B cell (primary cell): ENCODE results near the gene NAA80. TPM values are rescaled to one million over a fixed set of nuclear protein-coding genes. Genes with fewer than 3 reads are reported as not detected.

Experiments used
- ATAC-seq: fragments of 200-7000 bp; cut with Tn5 transposase; one replicate; pipeline ENCODE4 v1.10.0; 2021; ENCODE audit warnings: low read depth, mild to moderate bottlenecking, moderate number of reproducible peaks, moderate library complexity
- CTCF ChIA-PET: fragments of 350-600 bp; sonication (Branson Sonifier 250); formaldehyde crosslinking; loops from one replicate; lab custom pipeline; 2021; ENCODE audit warnings: antibody characterized with exemption, inconsistent platforms; lab: Charles Lee
- POLR2A ChIA-PET: fragments of 350-600 bp; sonication (Branson Sonifier 250); formaldehyde crosslinking; loops from one replicate; lab custom pipeline; 2021; ENCODE audit warnings: antibody characterized with exemption; lab: Charles Lee
- DNase-seq: peaks from one replicate; pipeline ENCODE4 v3.0.0; 2013
- H2AFZ ChIP-seq: 2 replicates; pipeline ENCODE4 v1.6.1; 2012; ENCODE audit warnings: mild to moderate bottlenecking, low read depth, low read length; ENCODE audit not compliant: insufficient read depth, poor library complexity, severe bottlenecking
- H3K27ac ChIP-seq, 2 donors: 1 replicate in 1 of 2; 2 replicates in 1 of 2; pipeline ENCODE4 v1.5.1; 2012 to 2013; ENCODE audit warnings: low read length in 2 of 2, mild to moderate bottlenecking in 2 of 2, moderate library complexity in 1 of 2
- H3K27me3 ChIP-seq, 4 experiments: fragments of 200-600 bp in 1 of 4; sonication (generic) in 1 of 4; replicated peaks in 1 of 4; 1 replicate in 2 of 4; 2 replicates in 2 of 4; pipeline versions ENCODE4 v1.6.1 to v1.7.0; 2013 to 2016; ENCODE audit warnings: low read length in 3 of 4, mild to moderate bottlenecking in 2 of 4, mixed read lengths in 1 of 4, moderate library complexity in 1 of 4; ENCODE audit not compliant: insufficient read depth in 4 of 4, control insufficient read depth in 3 of 4; ENCODE audit errors: control extremely low read depth in 1 of 4
- H3K36me3 ChIP-seq, 2 experiments: replicated peaks in 1 of 2; 1 replicate in 1 of 2; 2 replicates in 1 of 2; pipeline versions ENCODE4 v1.6.1 to v1.7.1; 2013; ENCODE audit warnings: low read length in 1 of 2; ENCODE audit not compliant: insufficient read depth in 2 of 2, control insufficient read depth in 1 of 2; ENCODE audit errors: control extremely low read depth in 1 of 2, extremely low read depth in 1 of 2
- H3K4me1 ChIP-seq, 2 donors: fragments of 200-600 bp in 1 of 2; sonication (generic) in 1 of 2; 1 replicate in 1 of 2; 2 replicates in 1 of 2; pipeline versions ENCODE4 v1.5.1 to v1.6.1; 2013 to 2017; ENCODE audit warnings: low read length in 2 of 2; ENCODE audit not compliant: control insufficient read depth in 2 of 2, insufficient read depth in 2 of 2
- H3K4me2 ChIP-seq: replicated peaks from 2 replicates; pipeline ENCODE3; 2012; ENCODE audit warnings: mild to moderate bottlenecking, low read depth, low read length; ENCODE audit not compliant: poor library complexity, severe bottlenecking
- H3K4me3 ChIP-seq, 5 experiments: fragments of 200-600 bp in 1 of 5; sonication (generic) in 1 of 5; 1 replicate in 3 of 5; 2 replicates in 2 of 5; pipeline versions ENCODE4 v1.5.1 to v1.7.0; 2011 to 2016; ENCODE audit warnings: low read length in 4 of 5, mild to moderate bottlenecking in 4 of 5, low read depth in 2 of 5, control low read depth in 1 of 5, moderate library complexity in 1 of 5; ENCODE audit not compliant: insufficient read depth in 1 of 5; ENCODE audit errors: control extremely low read depth in 1 of 5, extremely low read depth in 1 of 5
- H3K79me2 ChIP-seq: fragments of 200-600 bp; sonication (generic); one replicate; pipeline ENCODE4 v1.6.0; 2016; ENCODE audit warnings: low read length; ENCODE audit not compliant: control insufficient read depth, insufficient read depth
- H3K9ac ChIP-seq: fragments of 200-600 bp; sonication (generic); 2 replicates; pipeline ENCODE4 v1.6.1; 2017; ENCODE audit warnings: mild to moderate bottlenecking, low read length, moderate library complexity
- H3K9me3 ChIP-seq, 3 donors: one replicate each; pipeline versions ENCODE4 v1.6.1 to v1.7.1; 2013; ENCODE audit warnings: low read length in 2 of 3; ENCODE audit not compliant: control insufficient read depth in 2 of 3, insufficient read depth in 1 of 3; ENCODE audit errors: control extremely low read depth in 1 of 3
- H4K20me1 ChIP-seq: 2 replicates; pipeline ENCODE4 v1.6.0; 2012; ENCODE audit warnings: mild to moderate bottlenecking, low read length; ENCODE audit not compliant: insufficient read depth, control insufficient read depth, poor library complexity, severe bottlenecking
- H3K27ac Mint-ChIP-seq: one replicate; pipeline ENCODE4 v1.8.0; 2021; ENCODE audit warnings: mixed read lengths
- H3K27me3 Mint-ChIP-seq: one replicate; pipeline ENCODE4 v1.8.0; 2021; ENCODE audit warnings: mixed read lengths
- H3K4me1 Mint-ChIP-seq: one replicate; pipeline ENCODE4 v1.8.0; 2021; ENCODE audit warnings: mixed read lengths
- H3K4me3 Mint-ChIP-seq: one replicate; pipeline ENCODE4 v1.8.0; 2021; ENCODE audit warnings: mixed read lengths
- H3K9me3 Mint-ChIP-seq: one replicate; pipeline ENCODE4 v1.8.0; 2022; ENCODE audit warnings: mixed read lengths; ENCODE audit not compliant: insufficient read depth
- EZH2 ChIP-seq: IDR thresholded peaks from 2 replicates; pipeline ENCODE4 v1.6.1; 2012; ENCODE audit warnings: borderline replicate concordance, low read depth, mild to moderate bottlenecking, moderate library complexity, low read length; ENCODE audit not compliant: insufficient read depth, poor library complexity, severe bottlenecking
- WGBS: methylation state at CpG from one replicate; pipeline ENCODE4 v1.1.5; 2013; ENCODE audit warnings: missing lambda C conversion rate; ENCODE audit not compliant: insufficient coverage; 5-methylcytosine and 5-hydroxymethylcytosine counted together
- intact Hi-C: fragments of 100-400 bp; cut with micrococcal nuclease; formaldehyde crosslinking; loops from one replicate; pipeline ENCODE4 v1.10.0; 2022
- polyA plus RNA-seq: library from polyadenylated mRNA; depleted of rRNA; stranded (reverse); fragments of >200 nt; gene quantifications from 2 replicates; pipeline ENCODE4 v1.2.3, GENCODE V29; 2012
- total RNA-seq, 2 donors: library from RNA; stranded (reverse); fragments of 120-200 nt in 1 of 2; gene quantifications; 1 replicate in 1 of 2; 2 replicates in 1 of 2; pipeline versions ENCODE4 v1.2.3 to v1.2.4, GENCODE V29; 2013 to 2022
- TF ChIP-seq, protein P1 (sequence below): fragments of 200-600 bp; IDR thresholded peaks from one replicate; pipeline ENCODE4 v1.8.0; 2022; ENCODE audit warnings: antibody characterized with exemption, mild to moderate bottlenecking

The NAA80 gene
- total and polyA plus RNA-seq, 2 donors (not counting 1 experiment from before 2014, with no cell fraction given) = 37.8 to 49.0 TPM

DNA sequence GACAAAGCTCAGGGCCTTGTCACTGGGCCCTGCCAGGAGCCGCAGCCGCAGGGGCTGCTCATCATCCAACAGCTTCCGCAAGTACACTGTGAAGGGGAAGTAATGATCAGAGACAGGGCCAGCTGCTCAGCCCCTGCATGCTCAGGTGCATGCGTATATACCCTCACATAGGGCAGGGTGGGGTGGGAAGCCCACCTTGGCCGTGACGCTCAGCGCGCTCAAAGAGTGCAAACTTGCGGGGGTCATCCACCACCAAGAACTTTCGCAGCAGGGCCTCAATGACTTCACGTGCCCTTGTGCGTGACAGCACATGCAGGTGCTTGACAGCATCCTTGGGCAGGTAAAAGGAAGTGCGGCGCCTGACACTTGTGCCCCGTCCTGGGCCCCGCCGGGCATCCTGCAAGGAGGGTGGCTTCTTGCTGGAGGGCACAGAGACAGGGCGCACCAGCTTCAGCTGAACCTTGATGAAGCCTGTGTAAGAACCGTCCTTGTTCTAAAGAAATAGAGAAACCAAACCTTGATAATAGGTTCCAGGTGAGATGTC lies 32.2 kb upstream of the NAA80 start:
- Histone ChIP-seq H3K4me2 (no peak overlapping the region), H3K27me3 (no peaks in the 10 kb centered on the region), H4K20me1 (peaks cover 54% of the 10 kb centered on the region), H3K27ac (no peak overlapping the region), H3K9ac (no peak overlapping the region), H3K4me3 (no peak overlapping the region), H3K9me3 (no peaks in the 10 kb centered on the region), H2AFZ (no peak overlapping the region), H3K4me1 (peaks cover 23 to 47% of the 10 kb centered on the region in 2 donors), H3K79me2 (peaks cover 68% of the 10 kb centered on the region), H3K36me3 (peaks cover 0 to 53% of the 10 kb centered on the region in 2 experiments)
- WGBS = 99% methylated on average over 17 of the region's 19 CpGs
- no peaks in the 10 kb centered on the region for H3K27me3 Mint-ChIP-seq
- ATAC-seq (no peak), DNase-seq (no peak)
- no peak overlapping the region for H3K27ac Mint-ChIP-seq
- TF ChIP-seq, protein P1, sequence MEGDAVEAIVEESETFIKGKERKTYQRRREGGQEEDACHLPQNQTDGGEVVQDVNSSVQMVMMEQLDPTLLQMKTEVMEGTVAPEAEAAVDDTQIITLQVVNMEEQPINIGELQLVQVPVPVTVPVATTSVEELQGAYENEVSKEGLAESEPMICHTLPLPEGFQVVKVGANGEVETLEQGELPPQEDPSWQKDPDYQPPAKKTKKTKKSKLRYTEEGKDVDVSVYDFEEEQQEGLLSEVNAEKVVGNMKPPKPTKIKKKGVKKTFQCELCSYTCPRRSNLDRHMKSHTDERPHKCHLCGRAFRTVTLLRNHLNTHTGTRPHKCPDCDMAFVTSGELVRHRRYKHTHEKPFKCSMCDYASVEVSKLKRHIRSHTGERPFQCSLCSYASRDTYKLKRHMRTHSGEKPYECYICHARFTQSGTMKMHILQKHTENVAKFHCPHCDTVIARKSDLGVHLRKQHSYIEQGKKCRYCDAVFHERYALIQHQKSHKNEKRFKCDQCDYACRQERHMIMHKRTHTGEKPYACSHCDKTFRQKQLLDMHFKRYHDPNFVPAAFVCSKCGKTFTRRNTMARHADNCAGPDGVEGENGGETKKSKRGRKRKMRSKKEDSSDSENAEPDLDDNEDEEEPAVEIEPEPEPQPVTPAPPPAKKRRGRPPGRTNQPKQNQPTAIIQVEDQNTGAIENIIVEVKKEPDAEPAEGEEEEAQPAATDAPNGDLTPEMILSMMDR = no peak
- no peak for TF ChIP-seq EZH2
- intact Hi-C loops = no loop called here
- H3K4me1 Mint-ChIP-seq = peaks cover 35% of the 10 kb centered on the region
- POLR2A ChIA-PET = interaction anchor here (0.7 kb wide), 1 partner anchor 12 kb away, joined by 4 read pairs; no protein-coding TSS in a partner anchor
- no peaks in the 10 kb centered on the region for H3K9me3 Mint-ChIP-seq
- CTCF ChIA-PET = interaction anchor here (0.7 to 1.4 kb wide), 2 partner anchors 15 to 19 kb away, joined by 3 read pairs; partner anchors contain the start of genes CYB561D2 and NPRL2
- H3K4me3 Mint-ChIP-seq = no peak overlapping the region

DNA sequence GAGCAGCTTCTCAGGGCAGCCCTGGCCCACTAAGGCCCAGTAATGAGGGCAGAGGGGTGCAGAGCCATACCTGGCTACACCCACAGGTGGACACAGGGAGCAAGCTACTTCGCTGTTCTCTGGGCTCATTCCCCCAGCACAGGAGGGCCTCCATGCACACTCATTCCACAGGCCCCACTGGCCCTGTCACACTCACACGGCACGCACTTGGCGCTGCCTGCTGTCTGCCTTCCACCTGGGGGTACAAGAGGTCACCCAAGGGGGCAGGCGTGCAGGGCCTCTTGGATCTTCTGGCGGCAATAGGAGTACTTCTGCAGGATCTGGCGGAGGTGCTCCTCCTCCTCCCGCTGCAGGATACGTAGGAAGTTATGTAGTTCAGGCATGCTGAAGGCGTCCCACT lies 31.1 kb upstream of the NAA80 start:
- peaks cover 63% of the 10 kb centered on the region for H3K79me2 ChIP-seq
- H3K36me3 ChIP-seq = peaks cover 0 to 57% of the 10 kb centered on the region in 2 experiments
- Mint-ChIP-seq H3K9me3 (no peaks in the 10 kb centered on the region), H3K27ac (peak overlapping the region; percentile 26), H3K4me3 (no peak overlapping the region), H3K27me3 (no peaks in the 10 kb centered on the region), H3K4me1 (peaks cover 30% of the 10 kb centered on the region)
- no peak overlapping the region for H3K9ac ChIP-seq
- TF ChIP-seq, protein P1 = no peak
- no peak for TF ChIP-seq EZH2
- no peak overlapping the region for H3K4me2 ChIP-seq
- ChIA-PET CTCF (no interaction called here), POLR2A (interaction anchor here (0.7 to 2.9 kb wide), 2 partner anchors 10 to 1170 kb away, joined by 6 to 9 read pairs; partner anchors contain the start of gene RASSF1)
- WGBS = 94% methylated on average over 10 of the region's 10 CpGs
- no peak for ATAC-seq
- DNase-seq = no peak
- H3K27ac ChIP-seq = no peak overlapping the region
- H2AFZ ChIP-seq = no peak overlapping the region
- peaks cover 48% of the 10 kb centered on the region for H4K20me1 ChIP-seq
- intact Hi-C loops = no loop called here
- no peaks in the 10 kb centered on the region for H3K9me3 ChIP-seq
- peaks cover 14 to 36% of the 10 kb centered on the region in 2 donors for H3K4me1 ChIP-seq
- no peak overlapping the region for H3K4me3 ChIP-seq
- H3K27me3 ChIP-seq = no peaks in the 10 kb centered on the region
